Neural progenitor cell (in vitro differentiated cells): Measurements from ENCODE around the gene CREB5.

Experiments used
- EZH2phosphoT487 ChIP-seq: fragments of 200-600 bp; sonication (generic); IDR thresholded peaks from 2 replicates; pipeline ENCODE4 v1.6.1; 2017; ENCODE audit warnings: antibody characterized with exemption
- TF ChIP-seq, protein P1 (sequence below): fragments of 200-600 bp; sonication (generic); IDR thresholded peaks from 2 replicates; pipeline ENCODE4 v1.5.1; 2017; ENCODE audit warnings: antibody characterized with exemption, mild to moderate bottlenecking

DNA sequence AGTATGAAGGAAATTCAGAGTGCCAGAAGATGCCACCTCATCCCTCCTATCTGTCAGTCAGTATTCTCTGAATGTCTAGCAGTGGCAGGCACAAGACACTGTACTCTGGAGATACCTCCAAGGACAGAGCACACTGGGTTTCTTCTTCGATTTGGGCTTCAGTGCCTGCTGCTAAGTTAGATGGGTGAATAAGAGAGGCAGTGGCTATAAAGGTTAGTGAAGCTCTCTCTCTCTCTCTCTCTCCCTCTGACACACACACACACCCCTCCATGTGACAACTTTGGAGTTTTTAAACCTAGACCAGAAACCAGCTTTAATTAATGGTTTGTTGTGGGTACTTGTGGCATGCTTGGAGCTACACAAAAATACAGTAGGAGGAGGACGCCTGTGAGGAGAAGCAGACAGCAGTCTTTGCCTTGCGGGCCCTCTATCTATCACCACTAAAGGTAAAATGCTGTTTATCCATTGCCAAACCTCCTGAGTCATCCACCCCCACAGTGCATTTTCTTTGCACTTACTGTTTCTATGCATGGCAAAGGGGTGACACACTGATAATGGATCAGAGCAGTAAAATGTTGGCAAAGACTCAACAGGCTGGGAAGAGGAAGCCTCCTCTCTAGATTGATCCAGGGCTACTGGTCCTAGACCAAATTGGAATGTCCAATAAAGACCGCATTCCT lies 443.4 kb downstream of the CREB5 start:
- TF ChIP-seq EZH2phosphoT487 = no peak
- TF ChIP-seq, protein P1, sequence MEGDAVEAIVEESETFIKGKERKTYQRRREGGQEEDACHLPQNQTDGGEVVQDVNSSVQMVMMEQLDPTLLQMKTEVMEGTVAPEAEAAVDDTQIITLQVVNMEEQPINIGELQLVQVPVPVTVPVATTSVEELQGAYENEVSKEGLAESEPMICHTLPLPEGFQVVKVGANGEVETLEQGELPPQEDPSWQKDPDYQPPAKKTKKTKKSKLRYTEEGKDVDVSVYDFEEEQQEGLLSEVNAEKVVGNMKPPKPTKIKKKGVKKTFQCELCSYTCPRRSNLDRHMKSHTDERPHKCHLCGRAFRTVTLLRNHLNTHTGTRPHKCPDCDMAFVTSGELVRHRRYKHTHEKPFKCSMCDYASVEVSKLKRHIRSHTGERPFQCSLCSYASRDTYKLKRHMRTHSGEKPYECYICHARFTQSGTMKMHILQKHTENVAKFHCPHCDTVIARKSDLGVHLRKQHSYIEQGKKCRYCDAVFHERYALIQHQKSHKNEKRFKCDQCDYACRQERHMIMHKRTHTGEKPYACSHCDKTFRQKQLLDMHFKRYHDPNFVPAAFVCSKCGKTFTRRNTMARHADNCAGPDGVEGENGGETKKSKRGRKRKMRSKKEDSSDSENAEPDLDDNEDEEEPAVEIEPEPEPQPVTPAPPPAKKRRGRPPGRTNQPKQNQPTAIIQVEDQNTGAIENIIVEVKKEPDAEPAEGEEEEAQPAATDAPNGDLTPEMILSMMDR = no peak
